GM18858 (cell line): ENCODE data around the gene EFCC1.

Experiments used
- ATAC-seq: cut with Tn5 transposase; IDR thresholded peaks from one replicate; pipeline ENCODE4 v1.9.1; 2021; ENCODE audit not compliant: unreplicated experiment

Gene EFCC1

DNA sequence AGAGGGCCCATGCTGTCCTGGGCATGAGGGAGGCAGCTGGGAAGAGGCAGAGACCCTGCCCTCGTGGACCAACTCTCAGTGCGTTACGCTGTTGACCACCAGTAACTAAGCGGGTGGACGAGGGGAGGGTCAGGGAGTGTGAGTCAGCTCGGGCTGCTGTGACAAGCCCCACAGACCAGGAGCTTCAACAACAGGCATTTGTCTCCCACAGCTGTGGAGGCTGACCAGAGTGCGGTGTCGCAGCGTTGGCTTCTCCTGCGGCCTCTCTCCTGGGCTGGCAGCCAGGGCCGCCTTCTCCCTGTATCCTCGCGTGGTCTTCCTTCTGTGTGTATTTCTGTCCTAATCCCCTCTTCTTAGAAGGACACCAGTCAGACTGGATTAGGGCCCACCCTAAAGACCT, 13.0 kb downstream of the EFCC1 start:
- no peak for ATAC-seq

DNA sequence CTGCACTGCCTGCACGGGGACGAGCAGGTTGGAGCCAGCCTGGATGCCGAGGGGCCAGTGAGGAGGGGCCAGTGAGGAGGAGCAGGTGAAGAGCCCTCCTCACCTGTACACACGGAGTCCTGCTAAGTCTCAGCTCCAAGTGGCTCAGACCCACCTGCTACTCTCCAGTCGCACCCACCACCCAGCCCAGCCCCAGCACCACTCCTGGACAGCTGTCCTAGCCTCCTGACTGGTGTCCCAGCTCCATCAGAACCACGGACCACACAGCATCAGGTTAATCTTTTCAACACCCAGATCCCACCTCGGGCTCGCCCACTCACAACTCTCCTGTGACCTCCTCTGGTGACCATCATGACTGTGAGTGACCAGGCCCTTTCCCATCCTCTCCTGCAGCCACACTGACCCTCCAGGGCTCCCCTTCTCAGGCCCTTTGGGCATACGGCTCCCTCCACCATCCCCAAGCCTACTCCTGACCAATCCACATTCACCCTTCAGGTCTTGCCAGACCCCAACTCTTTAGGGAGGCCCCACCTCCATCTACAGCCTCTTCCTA, 13.8 kb downstream of the EFCC1 start:
- no peak for ATAC-seq

DNA sequence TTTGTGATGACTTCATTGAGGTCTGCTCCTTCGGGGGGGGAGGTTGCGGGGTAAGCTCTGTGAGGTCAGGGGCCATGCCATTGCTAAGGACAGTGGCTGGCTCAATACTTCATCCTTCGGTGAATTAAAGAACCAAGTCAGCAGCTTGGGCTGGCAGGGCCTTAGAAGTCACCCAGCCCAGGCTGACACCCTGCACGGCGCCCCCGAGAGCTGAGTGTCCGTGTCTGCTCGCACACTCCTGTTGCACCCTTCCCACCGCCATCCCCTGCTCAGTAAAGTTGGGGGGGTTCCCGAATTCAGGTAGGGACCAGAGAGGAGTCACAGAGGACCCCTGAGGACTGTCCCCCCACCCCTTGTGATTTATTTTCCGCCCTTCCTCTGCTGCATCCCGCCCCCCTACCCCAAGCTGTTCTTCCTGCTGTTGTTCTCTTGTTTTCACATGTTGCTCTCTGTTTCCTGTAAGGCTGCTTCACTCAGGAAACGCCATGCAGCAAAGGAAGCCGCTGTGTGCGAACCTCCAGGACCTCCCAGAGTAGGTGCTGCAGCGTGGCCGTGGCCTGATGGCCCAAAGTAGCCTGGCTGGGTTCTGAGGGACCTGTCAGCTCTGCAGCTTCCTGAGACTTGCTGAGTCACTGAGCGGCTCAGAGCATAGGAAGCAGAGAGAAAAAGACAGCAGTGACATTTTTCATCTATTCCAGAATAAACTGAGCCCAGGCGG, 14.4 kb downstream of the EFCC1 start:
- no peak for ATAC-seq

DNA sequence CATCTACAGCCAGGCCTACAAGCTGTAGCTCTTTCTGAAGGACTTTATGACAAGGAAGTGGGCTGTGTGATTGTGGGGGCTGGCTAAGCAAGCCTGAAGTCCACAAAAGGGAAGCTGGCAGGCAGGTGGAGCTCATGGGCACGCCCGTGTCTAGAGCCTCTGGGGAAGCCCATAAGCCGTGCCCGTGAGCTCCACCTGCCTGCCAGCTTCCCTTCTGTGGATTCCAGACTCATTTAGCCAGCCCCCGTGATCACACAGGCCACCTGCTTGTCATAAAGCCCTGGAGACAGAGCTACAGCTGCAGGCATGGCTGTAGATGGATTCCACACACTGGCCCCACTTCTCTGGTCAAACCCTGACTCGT, 15.2 kb downstream of the EFCC1 start:
- no peak for ATAC-seq

DNA sequence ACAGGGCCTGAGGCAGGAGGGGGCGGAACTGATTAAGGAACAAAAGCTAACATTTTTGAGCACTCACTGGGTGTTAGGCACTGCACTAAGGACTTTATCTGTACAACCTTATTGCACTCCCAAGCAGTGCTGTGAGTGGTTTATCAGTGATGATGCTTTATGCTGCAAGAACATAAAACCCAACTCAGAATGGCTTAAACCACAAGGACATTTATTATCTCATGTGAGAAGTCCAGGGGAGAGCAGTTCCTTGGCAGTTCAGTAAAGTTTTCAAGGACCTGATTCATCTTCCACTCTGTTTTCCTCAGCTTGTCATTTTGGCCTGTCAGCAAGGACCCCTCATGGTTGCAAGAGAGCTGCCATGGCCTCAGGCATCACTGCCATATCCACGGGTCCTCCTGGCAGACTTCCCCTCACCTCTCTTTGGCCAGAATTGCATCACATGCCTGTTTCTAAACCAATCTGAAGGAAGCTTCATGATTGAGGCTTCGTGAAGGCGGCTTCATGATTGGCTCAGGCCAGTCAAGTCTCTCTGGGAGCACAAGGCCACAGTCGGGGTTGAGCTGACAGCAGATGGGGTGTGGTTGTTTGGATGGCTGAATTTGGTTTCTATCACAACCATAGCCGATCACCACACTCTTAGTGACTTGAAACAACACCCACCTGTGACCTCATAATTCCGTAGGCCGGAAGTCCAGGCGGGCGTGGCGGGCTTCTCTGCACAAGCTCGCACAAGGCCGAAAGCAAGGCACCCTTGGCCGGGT, 15.8 kb downstream of the EFCC1 start:
- no peak for ATAC-seq

DNA sequence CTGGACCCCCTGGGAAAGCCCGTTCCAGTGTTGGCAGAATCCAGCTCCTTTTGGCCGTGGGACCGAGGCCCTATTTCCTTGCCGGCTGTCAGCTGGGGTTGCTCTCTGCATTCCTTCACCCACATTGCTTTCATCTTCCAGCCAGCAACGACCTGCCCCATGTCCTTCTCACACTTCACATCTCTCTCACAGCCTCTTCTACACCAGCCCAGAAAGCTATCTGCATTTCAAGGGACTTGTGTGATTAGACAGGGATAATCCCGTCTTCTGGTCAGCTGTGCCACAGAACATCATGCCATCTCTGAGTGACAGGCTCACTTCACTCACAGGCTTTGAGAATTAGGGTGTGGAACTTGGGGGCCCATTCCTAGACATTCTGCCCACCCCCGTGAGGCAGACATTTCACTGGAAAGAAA, 16.4 kb downstream of the EFCC1 start:
- no peak for ATAC-seq

DNA sequence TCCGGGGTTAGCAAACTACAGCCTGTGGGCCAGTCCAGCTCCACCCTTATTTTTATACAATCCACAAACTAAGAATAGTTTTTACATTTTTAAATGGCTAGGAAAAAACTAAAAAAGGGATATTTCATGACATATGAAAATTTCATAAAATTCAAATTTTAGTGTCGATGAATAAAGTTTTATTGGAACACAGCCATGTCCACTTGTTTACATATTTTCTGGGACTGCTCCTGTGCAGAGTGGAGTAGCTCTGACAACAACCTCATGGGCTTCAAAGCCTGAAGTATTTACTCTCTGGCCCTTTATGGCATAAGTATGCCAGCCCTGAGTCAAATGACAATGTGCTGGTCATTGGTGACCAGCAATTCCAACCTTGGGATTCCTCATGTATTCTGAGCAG, 17.2 kb downstream of the EFCC1 start:
- ATAC-seq = no peak

DNA sequence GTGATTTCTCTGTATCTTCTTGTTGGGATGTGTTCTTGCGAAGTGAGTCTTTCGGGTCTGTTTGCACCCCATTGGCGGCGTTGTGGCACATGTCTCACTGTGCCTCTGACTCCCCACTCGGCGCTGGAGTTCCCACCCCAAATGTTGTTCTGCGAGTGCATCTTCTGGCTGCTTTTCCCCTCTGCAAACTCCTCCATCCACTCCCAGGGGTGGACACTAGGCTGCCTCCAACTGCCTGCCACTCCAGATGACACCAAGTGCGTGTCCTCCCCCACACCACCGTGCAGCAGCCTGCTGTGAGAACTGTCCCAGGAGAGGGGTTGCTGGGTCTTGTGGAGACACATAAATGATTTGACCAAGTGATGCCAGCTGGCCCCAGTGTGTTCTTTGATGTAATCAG, 17.6 kb downstream of the EFCC1 start:
- no peak for ATAC-seq

DNA sequence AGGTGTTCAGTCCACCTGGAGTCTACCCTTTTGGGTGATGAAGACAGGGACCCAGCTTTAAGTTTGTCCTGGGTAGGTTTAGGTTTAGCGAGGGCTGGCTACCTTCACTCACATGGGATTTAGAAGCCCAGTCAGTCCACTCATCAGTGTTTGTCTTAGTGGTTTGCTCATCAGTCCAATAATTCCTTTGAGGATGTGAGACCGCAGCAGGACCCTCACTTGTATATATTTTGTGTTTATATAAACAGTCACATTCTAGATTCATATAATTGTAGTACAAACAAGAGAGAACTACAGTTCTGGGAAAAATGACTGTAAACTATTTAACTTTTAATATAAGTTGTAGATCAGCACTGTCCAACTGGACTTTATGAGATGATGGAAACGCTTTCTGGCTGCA, 18.2 kb downstream of the EFCC1 start:
- no peak for ATAC-seq

DNA sequence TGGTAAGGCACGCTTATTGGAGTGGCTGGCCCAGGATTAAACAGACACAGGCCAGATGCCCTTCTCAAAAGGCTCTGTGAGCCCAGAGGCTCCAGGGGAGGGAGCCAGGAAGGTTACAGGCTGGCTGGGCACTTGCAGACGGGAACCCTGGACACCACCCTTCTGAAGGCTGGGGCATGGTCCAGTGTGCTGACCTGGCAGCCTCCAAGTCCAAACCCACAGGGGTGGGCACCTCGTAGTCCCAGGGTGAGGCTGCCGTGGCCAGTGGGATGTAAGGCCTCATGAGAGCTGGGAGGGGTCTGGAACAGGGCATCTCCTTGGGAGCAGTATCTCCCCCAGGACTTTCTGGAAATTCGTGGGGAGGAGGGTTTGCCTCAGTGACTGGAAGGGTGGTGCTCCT, 19.6 kb downstream of the EFCC1 start:
- ATAC-seq = no peak

DNA sequence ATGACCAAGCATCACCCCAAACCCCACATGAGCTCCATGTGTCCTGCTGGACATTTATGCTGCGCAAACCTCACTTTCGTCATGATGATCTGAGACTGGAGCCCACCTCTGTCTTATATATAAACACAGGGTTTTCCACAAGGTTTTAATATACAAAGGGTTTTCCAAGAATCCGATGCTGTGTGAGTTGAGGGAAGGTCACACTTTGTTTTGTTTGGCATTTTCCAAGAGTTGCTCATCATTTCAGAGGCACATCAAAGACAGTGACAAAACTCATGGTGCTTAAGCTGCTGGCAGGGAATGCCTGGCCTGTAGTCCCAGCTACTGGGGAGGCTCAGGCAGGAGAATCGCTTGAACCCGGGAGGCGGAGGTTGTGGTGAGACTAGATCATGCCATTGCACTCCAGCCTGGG, 20.0 kb downstream of the EFCC1 start:
- no peak for ATAC-seq

DNA sequence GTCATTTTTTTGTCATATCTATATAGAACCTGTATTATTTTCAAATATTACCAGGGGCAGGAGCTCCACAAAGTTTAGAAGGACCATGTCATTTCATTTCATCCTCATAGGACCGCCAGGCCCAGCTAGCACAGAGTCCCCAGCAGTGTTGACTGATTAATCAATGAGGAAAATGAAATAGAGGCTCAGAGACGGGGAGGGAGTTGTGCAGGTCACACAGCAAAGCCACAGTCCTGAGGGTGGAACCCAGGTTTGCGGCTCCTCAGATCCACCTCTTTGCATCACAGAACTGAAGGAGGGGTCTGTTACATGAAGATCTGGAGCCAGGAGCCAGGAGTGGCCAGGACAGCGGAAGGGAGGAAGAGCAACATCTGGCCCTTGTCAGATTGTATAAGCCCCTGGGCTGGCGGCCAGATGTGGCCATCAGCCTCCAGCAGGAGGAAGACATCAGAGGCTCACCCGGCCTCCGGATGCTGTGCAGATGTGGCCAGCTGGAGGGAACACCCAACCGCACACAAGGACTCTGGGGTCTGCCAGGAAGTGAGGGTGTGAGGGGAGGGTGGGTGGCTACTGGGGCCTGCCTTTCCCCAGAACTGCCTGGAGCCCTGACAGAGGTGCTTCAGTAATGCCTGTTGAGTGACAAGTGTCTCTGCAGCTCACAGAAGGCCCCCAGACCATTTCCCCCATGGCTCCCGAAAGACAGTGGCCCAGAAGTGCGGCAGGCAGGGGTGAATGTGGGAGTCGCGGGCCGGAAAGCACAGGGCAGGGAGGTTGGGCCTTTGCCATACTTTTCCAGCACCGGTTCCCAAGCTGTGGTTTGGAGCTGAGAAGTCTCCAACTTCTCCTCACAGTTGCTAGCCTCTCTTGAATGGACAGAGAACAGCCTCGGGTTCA, 21.3 kb downstream of the EFCC1 start:
- ATAC-seq = no peak

DNA sequence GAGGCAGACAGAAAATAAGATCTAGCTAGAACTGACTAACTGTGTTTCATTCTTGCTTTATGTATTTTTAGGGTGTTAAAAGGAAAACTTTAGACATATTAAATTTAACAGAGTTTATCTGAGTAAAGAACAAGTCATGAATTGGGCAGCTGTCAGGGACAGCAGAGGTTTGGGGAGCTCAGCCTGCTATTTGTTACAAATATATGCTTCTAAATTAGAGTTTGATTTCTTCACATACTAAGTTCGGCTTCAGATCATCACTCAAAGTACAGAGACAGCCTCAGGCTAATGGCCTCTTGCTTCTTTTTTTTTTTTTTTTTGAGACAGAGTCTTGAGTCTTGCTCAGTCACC, 21.9 kb downstream of the EFCC1 start:
- no peak for ATAC-seq

DNA sequence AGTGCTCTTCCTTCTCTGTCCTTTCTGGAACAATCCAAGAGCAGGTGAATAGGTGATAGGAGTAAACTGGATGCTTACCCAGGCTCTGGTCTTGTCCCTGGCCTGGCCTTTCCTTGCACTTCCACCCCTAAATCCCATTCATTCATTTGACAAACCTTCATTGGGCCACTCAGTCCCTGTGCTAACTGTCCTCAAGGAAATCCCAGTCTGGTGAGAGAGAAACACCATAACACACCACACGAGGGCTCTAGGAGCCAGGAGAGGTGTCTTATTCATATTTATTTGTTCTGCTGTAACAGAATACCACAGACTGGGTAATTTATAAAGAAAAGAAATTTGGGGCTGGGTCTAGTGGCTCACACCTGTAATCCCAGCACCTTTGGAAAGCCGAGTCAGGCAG, 22.8 kb downstream of the EFCC1 start:
- no peak for ATAC-seq

DNA sequence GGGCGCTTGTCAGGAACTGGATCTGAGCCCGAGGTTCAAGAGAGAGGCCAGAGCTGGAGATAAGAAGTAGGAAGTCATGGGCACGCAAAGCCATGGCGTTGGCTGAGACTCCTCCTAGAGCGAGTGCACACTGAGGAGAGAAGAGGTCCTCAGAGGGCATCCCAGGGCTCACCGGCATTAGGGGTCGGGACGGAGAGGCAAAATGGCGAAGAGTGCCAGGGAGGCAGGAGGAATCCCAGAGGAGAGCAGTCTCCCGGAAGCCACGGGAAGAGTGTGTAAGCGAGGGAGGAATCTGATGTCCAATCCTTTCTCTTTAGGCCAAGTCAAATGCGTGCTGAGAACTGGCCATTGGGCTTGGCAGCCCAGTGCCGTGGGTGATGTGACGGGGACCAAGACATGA, 24.0 kb downstream of the EFCC1 start:
- no peak for ATAC-seq

DNA sequence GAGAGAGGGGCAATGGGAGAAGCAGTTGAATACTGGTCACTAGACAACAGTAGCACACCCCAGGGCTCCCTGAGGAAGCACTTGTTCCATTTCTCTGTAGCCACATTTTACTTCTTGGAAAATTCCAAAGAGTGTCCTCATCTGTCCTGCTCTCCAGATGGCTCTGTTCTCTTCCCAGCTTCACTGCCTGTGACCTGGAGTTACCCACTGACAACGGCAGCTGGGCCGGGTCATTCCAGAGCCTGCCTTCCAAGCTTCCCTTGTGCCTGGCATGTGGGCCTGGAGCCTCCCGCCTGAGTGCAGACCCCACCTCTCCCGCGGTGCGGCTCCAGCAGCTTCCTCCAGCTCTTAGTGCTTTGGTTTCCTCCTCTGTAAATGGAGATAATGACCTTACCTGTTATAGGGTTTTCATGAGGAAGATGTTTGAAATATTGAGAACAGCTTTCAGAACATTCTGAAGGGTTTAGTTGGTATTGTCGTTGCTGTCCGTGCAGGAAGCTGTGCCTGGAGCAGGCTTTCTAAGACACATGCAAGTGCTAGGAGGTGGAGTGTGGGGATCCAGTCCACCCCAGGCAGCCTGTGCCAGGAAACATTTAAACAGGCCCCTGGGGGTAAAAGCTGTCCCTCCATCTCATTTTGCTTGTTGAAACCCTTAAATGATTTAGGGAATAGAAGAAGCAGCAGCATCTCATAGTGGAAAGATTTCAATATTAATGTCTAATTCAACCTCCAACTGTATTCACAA, 24.8 kb downstream of the EFCC1 start:
- ATAC-seq = no peak

DNA sequence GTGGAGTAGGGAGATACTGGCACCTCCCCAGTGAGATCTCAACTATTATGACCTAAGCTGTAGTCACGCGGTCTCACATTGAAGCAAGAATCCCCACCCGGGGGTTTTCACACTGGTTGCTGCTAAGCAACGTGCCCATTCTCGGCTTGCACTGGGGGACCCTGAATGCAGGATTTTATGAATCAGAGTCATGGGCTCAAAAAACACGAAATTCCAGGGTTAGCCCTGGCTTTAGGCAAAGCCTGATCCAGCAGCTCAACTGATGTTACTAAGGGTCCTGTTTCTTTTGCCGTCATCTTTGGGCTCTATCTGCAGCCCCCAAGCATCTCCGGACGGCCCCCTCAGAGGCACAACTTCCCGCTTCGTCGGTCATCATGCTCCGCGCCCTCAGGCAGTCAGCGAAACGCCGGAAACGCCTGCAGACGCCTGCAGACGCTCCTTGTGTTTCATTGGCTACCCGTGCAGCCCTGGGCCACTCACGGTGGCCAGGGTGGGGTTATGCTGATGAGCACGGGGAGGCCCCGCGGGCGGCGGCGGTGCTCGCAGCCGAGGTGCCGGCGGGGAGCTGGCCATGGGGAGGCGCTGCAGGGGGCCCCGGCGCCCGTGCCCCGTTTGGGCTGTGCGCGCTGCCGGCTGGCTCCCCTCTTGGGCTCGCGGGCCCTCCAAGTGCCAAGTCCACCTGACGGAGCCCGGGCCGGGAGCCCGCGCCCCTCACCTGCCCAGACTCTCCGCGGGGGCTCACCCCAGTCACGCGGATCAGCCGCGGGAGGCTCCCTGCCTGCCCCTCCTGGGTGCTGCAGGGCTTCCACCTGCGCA, 25.8 kb downstream of the EFCC1 start:
- ATAC-seq = peak; percentile 97

DNA sequence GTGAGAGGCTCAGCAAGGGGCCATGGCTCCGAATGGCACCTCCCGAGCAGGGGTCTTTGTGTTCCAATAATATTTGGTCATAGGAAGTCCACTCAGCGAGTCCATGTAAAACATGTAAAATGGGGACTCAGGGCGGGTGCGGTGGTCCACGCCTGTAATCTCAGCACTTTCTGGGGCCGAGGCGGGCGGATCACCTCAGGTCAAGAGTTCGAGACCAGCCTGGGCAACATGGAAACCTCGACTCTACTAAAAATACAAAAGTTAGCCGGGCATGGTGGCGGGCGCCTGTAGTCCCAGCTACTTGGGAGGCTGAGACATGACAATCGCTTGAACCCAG, 26.4 kb downstream of the EFCC1 start:
- no peak for ATAC-seq

DNA sequence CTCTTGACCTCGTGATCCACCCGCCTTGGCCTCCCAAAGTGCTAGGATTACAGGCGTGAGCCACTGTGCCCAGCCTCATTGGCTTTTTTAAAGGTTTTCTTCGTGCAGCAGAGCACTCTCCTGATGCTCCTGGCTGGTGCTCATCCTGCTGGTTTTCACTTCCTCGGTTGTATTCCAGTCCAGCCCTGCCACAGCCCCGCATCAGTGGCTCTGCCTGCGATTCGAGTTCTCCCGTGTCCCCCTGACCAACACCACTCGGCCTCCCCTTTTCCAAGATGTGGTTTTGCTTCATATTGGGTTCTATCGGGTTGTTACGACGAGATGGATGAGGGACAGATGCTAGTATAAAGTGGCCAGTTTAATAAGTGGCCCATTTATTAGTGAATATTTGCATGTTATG, 27.8 kb downstream of the EFCC1 start:
- no peak for ATAC-seq

DNA sequence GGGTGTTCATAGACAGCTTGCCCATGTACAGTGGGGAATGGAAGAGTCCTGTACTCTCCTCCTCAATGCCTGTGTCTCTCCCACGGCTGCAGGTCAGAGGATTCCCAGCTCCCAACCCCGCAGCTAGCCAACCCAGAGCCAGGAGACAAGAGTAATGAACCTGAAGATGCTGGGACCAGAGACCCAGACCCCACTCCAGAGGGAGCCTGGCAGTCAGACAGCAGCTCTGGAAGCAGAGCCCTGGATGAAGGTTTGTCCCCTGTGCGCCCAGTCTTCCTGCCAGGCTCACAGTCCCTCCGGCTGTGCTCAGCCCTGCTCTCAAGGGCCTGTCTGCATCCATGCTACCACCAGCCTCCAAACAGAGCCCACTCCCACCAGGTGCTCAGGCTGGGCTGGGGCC, 29.5 kb downstream of the EFCC1 start:
- ATAC-seq = no peak
